Measurements from ENCODE around the gene FNIP2. TPM values are rescaled to one million over a fixed set of nuclear protein-coding genes. Genes with fewer than 3 reads are reported as not detected.

FNIP2 gene
- total and polyA plus RNA-seq, 4 donors = 8.8 to 88.7 (median 23.5) TPM

DNA sequence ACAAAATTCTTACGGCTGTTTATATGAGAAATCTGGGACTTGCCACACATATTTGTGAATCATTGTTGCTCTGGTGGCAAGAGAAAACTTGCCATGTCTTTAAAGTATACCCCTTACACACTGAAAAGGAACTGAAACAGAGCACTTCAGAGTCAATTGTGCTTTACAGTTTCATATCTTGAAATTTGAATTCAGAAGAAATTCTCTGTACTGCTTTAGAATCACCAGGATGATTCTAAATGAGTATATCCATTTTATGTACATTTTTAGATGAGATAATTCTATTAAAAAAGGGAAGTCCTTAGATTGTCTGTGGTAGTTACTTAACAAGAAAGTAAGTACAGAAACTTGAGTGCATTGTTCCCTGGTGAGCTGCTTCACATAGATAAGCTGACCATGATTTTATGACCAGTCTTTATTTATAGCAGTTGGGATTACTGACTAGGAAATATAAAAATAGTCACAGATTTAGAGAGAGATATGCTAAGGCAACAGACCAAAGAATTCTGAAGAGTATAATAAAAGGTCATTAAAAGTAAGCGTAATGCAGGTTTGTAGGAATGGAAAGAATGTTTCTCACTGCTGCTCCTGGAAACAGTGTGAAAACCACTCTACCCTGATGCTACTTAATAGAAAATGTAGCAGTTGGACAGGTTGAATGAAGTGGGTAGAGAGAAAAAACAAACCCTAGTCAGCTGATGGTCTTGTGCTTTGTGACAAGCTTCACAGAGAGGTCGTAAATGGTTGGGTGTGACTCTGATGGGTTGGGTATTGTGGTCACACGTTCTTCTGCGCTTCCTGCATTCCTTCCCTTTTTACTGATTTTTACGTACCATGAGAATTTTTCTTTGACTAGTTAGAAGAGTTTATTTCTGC is 41.0 kb downstream of the FNIP2 start:
- TF ChIP-seq SP1 (IDR thresholded peaks at IDR 0.05) = no peak
- TF ChIP-seq, protein P1, sequence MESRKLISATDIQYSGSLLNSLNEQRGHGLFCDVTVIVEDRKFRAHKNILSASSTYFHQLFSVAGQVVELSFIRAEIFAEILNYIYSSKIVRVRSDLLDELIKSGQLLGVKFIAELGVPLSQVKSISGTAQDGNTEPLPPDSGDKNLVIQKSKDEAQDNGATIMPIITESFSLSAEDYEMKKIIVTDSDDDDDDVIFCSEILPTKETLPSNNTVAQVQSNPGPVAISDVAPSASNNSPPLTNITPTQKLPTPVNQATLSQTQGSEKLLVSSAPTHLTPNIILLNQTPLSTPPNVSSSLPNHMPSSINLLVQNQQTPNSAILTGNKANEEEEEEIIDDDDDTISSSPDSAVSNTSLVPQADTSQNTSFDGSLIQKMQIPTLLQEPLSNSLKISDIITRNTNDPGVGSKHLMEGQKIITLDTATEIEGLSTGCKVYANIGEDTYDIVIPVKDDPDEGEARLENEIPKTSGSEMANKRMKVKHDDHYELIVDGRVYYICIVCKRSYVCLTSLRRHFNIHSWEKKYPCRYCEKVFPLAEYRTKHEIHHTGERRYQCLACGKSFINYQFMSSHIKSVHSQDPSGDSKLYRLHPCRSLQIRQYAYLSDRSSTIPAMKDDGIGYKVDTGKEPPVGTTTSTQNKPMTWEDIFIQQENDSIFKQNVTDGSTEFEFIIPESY (IDR thresholded peaks at IDR 0.05) = no peak
- TF ChIP-seq FOXA1 (IDR thresholded peaks at IDR 0.05) = no peak
- no peak for TF ChIP-seq NR2F2 (IDR thresholded peaks at IDR 0.05)
- no peak for TF ChIP-seq YY1 (IDR thresholded peaks at IDR 0.05)
- TF ChIP-seq RAD21 (IDR thresholded peaks at IDR 0.05) = no peak
- no peak for TF ChIP-seq EGR1 (IDR thresholded peaks at IDR 0.05; ENCODE audit: low read depth in 2 of 2)
- TF ChIP-seq, protein P2, sequence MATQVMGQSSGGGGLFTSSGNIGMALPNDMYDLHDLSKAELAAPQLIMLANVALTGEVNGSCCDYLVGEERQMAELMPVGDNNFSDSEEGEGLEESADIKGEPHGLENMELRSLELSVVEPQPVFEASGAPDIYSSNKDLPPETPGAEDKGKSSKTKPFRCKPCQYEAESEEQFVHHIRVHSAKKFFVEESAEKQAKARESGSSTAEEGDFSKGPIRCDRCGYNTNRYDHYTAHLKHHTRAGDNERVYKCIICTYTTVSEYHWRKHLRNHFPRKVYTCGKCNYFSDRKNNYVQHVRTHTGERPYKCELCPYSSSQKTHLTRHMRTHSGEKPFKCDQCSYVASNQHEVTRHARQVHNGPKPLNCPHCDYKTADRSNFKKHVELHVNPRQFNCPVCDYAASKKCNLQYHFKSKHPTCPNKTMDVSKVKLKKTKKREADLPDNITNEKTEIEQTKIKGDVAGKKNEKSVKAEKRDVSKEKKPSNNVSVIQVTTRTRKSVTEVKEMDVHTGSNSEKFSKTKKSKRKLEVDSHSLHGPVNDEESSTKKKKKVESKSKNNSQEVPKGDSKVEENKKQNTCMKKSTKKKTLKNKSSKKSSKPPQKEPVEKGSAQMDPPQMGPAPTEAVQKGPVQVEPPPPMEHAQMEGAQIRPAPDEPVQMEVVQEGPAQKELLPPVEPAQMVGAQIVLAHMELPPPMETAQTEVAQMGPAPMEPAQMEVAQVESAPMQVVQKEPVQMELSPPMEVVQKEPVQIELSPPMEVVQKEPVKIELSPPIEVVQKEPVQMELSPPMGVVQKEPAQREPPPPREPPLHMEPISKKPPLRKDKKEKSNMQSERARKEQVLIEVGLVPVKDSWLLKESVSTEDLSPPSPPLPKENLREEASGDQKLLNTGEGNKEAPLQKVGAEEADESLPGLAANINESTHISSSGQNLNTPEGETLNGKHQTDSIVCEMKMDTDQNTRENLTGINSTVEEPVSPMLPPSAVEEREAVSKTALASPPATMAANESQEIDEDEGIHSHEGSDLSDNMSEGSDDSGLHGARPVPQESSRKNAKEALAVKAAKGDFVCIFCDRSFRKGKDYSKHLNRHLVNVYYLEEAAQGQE (IDR thresholded peaks at IDR 0.05) = no peak
- TF ChIP-seq HNF4G (IDR thresholded peaks at IDR 0.05) = no peak
- TF ChIP-seq TAF1 (conservative IDR thresholded peaks at IDR 0.05) = no peak
- TF ChIP-seq, protein P3, sequence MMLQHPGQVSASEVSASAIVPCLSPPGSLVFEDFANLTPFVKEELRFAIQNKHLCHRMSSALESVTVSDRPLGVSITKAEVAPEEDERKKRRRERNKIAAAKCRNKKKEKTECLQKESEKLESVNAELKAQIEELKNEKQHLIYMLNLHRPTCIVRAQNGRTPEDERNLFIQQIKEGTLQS (IDR thresholded peaks at IDR 0.05) = no peak
- no peak for TF ChIP-seq HNF4A (conservative IDR thresholded peaks at IDR 0.05)
- TF ChIP-seq, protein P4, sequence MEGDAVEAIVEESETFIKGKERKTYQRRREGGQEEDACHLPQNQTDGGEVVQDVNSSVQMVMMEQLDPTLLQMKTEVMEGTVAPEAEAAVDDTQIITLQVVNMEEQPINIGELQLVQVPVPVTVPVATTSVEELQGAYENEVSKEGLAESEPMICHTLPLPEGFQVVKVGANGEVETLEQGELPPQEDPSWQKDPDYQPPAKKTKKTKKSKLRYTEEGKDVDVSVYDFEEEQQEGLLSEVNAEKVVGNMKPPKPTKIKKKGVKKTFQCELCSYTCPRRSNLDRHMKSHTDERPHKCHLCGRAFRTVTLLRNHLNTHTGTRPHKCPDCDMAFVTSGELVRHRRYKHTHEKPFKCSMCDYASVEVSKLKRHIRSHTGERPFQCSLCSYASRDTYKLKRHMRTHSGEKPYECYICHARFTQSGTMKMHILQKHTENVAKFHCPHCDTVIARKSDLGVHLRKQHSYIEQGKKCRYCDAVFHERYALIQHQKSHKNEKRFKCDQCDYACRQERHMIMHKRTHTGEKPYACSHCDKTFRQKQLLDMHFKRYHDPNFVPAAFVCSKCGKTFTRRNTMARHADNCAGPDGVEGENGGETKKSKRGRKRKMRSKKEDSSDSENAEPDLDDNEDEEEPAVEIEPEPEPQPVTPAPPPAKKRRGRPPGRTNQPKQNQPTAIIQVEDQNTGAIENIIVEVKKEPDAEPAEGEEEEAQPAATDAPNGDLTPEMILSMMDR (IDR thresholded peaks at IDR 0.05; ENCODE audit: low read depth, low read length, missing input control) = no peak
- no peak for TF ChIP-seq GABPA (IDR thresholded peaks at IDR 0.05 in 1 of 2, conservative IDR thresholded peaks at IDR 0.05 in 1 of 2)
- TF ChIP-seq, protein P5, sequence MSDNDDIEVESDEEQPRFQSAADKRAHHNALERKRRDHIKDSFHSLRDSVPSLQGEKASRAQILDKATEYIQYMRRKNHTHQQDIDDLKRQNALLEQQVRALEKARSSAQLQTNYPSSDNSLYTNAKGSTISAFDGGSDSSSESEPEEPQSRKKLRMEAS (IDR thresholded peaks at IDR 0.05) = no peak
- no peak for TF ChIP-seq RXRA (IDR thresholded peaks at IDR 0.05)
- TF ChIP-seq JUND (IDR thresholded peaks at IDR 0.05) = no peak
- TF ChIP-seq FOXA2 (IDR thresholded peaks at IDR 0.05) = no peak
- H3K4me3 ChIP-seq (ENCODE audit: low read depth in 1 of 3, low read length in 3 of 3) = no peak overlapping the region
- no peaks in the 10 kb centered on the region for H3K9me3 ChIP-seq (ENCODE audit: control insufficient read depth in 4 of 4, low read length in 3 of 4)
- 61% methylated on average over 6 of the region's 6 CpGs for WGBS
- H3K4me1 ChIP-seq (ENCODE audit: control insufficient read depth in 4 of 4, insufficient read depth in 4 of 4, low read length in 3 of 4) = peaks cover 21 to 80% (median 57%) of the 10 kb centered on the region in 4 donors
- no peaks in the 10 kb centered on the region for H3K36me3 ChIP-seq (ENCODE audit: control insufficient read depth in 4 of 4, insufficient read depth in 3 of 4, low read depth in 1 of 4, low read length in 3 of 4)
- DNase-seq (ENCODE audit: low spot score) = no peak
- H3K27me3 ChIP-seq (ENCODE audit: control insufficient read depth in 4 of 4, insufficient read depth in 4 of 4, low read length in 3 of 4) = no peaks in the 10 kb centered on the region
- H3K9ac ChIP-seq (ENCODE audit: low read depth in 1 of 2, low read length in 2 of 2) = no peak overlapping the region
- peak overlapping the region; percentile 39 to 67 for H3K27ac ChIP-seq (ENCODE audit: low read depth in 1 of 2, low read length in 2 of 2)

Measured in liver (tissue), 9 donors.